Lower lobe of right lung (tissue), 2 donors: ENCODE measurements around the gene TBK1. TPM values are rescaled to one million over a fixed set of nuclear protein-coding genes. Genes with fewer than 3 reads are reported as not detected.

Experiments used
- ATAC-seq, 2 donors: fragments of 200-7000 bp; cut with Tn5 transposase; one replicate each; pipeline ENCODE4 v1.9.1; 2020 to 2022; ENCODE audit warnings: mild to moderate bottlenecking in 2 of 2, moderate library complexity in 2 of 2
- DNase-seq: peaks from one replicate; pipeline ENCODE4 v3.0.0-alpha.2; 2020
- H3K27ac ChIP-seq: fragments of 200-600 bp; one replicate; pipeline ENCODE4 v1.8.0; 2022
- H3K27me3 ChIP-seq: fragments of 200-600 bp; one replicate; pipeline ENCODE4 v1.8.0; 2022; ENCODE audit warnings: low read depth
- H3K36me3 ChIP-seq: fragments of 200-600 bp; one replicate; pipeline ENCODE4 v1.8.0; 2022; ENCODE audit warnings: mild to moderate bottlenecking
- H3K4me1 ChIP-seq: fragments of 200-600 bp; one replicate; pipeline ENCODE4 v1.8.0; 2022
- H3K4me3 ChIP-seq: fragments of 200-600 bp; one replicate; pipeline ENCODE4 v1.8.0; 2022; ENCODE audit warnings: mild to moderate bottlenecking
- H3K9me3 ChIP-seq: fragments of 200-600 bp; one replicate; pipeline ENCODE4 v1.8.0; 2022
- intact Hi-C: fragments of 100-400 bp; cut with DNase I; formaldehyde crosslinking; loops from one replicate; pipeline ENCODE4 v1.11.0; 2022
- total RNA-seq: library from RNA; stranded (reverse); fragmentation: NEBNext Ultra II Directional; extraction: Animal tissue kit (Norgen Biotek cat#: 25700); gene quantifications from one replicate; pipeline ENCODE4 v1.2.1, GENCODE V29; 2021
- TF ChIP-seq, protein P1 (sequence below): fragments of 200-600 bp; IDR thresholded peaks from one replicate; pipeline ENCODE4 v1.8.0; 2022; ENCODE audit warnings: antibody characterized with exemption, mild to moderate bottlenecking
- donor health status: DM: no; HTN: yes; CAD: no; lungs with severe emphysema.

TBK1 gene
- total RNA-seq, 1 donor from 2014 or later = 25.0 TPM

DNA sequence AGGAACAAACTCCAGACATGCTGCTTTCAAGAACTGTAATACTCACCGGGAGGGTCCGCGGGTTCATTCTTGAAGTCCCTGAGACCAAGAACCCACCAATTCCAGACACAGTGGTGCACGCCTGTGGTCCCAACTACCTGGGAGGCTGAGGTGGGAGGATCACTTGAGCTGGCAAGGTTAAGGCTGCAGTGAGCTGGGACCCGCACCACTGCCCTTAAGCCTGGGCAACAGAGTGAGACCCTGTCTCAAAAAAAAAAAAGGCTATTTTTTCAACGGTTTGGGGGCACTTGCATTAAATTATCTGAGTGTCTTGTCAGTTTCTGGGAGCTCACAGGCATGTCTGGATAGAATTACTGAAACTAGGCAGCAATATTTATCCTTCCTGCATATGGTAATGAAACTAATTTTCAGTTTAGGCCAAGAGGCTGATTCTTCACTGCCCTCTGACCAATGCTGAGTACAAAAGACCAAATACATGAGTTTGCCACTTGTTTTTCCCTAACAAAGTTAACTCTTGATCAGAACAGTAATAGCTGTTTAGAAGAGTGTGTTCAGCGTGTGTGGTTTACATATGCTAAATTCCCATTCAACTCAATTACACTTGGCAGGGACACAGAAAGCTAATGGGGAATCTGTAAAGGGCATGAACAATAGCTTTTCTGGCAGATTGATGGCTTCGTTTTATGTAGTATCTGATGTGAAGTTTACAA lies 92.6 kb downstream of the TBK1 start:
- H3K27ac ChIP-seq = no peak overlapping the region
- no peaks in the 10 kb centered on the region for H3K27me3 ChIP-seq
- no peak for ATAC-seq
- no peaks in the 10 kb centered on the region for H3K9me3 ChIP-seq
- no peaks in the 10 kb centered on the region for H3K36me3 ChIP-seq
- no peak overlapping the region for H3K4me3 ChIP-seq
- TF ChIP-seq, protein P1, sequence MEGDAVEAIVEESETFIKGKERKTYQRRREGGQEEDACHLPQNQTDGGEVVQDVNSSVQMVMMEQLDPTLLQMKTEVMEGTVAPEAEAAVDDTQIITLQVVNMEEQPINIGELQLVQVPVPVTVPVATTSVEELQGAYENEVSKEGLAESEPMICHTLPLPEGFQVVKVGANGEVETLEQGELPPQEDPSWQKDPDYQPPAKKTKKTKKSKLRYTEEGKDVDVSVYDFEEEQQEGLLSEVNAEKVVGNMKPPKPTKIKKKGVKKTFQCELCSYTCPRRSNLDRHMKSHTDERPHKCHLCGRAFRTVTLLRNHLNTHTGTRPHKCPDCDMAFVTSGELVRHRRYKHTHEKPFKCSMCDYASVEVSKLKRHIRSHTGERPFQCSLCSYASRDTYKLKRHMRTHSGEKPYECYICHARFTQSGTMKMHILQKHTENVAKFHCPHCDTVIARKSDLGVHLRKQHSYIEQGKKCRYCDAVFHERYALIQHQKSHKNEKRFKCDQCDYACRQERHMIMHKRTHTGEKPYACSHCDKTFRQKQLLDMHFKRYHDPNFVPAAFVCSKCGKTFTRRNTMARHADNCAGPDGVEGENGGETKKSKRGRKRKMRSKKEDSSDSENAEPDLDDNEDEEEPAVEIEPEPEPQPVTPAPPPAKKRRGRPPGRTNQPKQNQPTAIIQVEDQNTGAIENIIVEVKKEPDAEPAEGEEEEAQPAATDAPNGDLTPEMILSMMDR = no peak
- H3K4me1 ChIP-seq = peaks cover under 1% of the 10 kb centered on the region
- no peak for DNase-seq
- intact Hi-C loops = loop anchor here (5.0 kb wide), 1 partner anchor 153 kb away; no protein-coding TSS in a partner anchor

DNA sequence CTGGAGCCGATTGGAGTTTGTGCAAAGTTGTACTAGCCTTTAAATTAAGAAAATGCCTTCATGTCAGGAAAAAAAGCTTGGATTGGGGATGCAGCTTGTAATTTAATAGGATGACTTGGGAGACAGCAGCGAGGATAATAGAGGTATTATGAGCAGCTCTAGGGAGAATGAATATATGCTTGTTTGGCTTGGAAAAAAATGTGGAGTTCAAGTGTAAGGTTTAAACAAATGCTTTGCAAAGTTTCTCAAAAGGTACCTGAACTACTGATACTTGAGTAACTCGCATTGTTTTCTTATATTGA lies 93.1 kb downstream of the TBK1 start:
- ATAC-seq (no peak), DNase-seq (no peak)
- H3K27me3 ChIP-seq = no peaks in the 10 kb centered on the region
- intact Hi-C loops = loop anchor here (5.0 kb wide), 1 partner anchor 152 kb away; no protein-coding TSS in a partner anchor
- no peaks in the 10 kb centered on the region for H3K36me3 ChIP-seq
- H3K9me3 ChIP-seq = no peaks in the 10 kb centered on the region
- H3K27ac ChIP-seq = no peak overlapping the region
- no peak overlapping the region for H3K4me3 ChIP-seq
- TF ChIP-seq, protein P1 = no peak
- peaks cover 6% of the 10 kb centered on the region for H3K4me1 ChIP-seq

DNA sequence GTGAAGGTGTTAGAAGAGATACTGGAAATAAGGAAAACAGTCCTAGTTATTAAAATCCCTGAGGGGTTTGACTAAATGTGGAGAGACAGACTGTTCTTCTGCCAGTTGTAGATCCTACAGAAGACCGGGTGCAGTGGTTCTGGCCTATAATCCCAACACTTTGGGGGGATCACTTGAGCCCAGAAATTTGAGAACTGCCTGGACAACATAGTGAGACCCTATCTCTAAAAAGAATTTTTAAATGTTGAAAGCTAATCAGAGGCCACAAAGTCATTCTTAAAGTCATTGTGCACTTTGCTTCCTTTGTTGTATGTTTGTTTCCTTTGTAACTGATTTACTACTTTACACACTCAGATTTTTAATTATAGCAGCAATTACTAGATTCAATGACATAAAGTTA lies 97.2 kb downstream of the TBK1 start:
- no peak overlapping the region for H3K27ac ChIP-seq
- H3K36me3 ChIP-seq = no peaks in the 10 kb centered on the region
- H3K9me3 ChIP-seq = no peaks in the 10 kb centered on the region
- no peak overlapping the region for H3K4me3 ChIP-seq
- DNase-seq (no peak), ATAC-seq (no peak)
- H3K4me1 ChIP-seq = peaks cover 7% of the 10 kb centered on the region
- intact Hi-C loops = loop anchor here (5.0 kb wide), 1 partner anchor 148 kb away; no protein-coding TSS in a partner anchor
- H3K27me3 ChIP-seq = no peaks in the 10 kb centered on the region
- TF ChIP-seq, protein P1 = no peak

DNA sequence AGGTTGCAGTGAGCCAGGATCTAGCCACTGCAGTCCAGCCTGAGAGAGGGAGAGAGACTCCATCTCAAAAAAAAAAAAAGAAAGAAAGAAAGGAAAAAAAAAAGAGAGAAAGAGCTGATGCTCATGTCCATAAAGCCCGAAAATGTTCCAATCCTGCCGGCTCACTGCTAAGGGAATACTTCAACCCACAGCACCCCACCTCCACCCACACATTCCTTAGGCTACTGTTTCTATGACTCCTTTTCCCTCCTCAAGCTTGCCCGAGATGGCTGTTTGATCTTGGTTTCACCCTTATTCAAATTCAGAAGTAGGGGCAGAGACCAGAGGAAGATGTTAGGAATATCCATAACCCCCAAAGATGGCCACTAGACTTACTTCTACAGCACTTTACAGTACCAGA lies 98.8 kb downstream of the TBK1 start:
- Histone ChIP-seq H3K36me3 (no peaks in the 10 kb centered on the region), H3K4me3 (no peak overlapping the region), H3K27ac (no peak overlapping the region), H3K9me3 (no peaks in the 10 kb centered on the region), H3K4me1 (peaks cover 7% of the 10 kb centered on the region), H3K27me3 (no peaks in the 10 kb centered on the region)
- intact Hi-C loops = no loop called here
- DNase-seq (no peak), ATAC-seq (no peak)
- TF ChIP-seq, protein P1 = no peak

DNA sequence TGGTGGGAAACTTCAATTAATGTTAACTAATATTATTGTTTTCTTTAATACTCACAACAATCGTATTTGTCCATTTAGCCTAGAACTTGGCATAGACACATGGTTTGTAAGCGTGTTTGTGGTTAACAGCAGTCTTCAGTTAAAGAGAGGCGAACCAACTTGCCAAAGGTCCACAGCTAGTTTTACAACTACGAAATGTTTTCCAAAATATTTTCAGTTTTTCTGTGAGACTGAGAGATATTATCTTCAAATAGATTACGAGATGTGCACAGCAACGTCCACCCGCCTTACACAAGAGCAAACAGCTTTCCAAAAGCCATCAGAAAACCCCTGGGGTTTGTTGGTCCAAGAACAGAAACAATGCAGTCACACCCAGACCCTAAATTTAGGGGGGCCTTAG lies 99.8 kb downstream of the TBK1 start:
- no peak for ATAC-seq
- intact Hi-C loops = no loop called here

More for the DNA sequence above, 99.8 kb downstream of the TBK1 start:
- no peaks in the 10 kb centered on the region for H3K9me3 ChIP-seq
- H3K4me3 ChIP-seq = no peak overlapping the region
- H3K36me3 ChIP-seq = no peaks in the 10 kb centered on the region
- TF ChIP-seq, protein P1 = no peak
- H3K4me1 ChIP-seq = peaks cover 7% of the 10 kb centered on the region
- H3K27ac ChIP-seq = no peak overlapping the region
- no peak for DNase-seq
- H3K27me3 ChIP-seq = no peaks in the 10 kb centered on the region

Other genes with a start within 250 kb of the TBK1 start
- 8.6 TPM for gene KICS2, start 229.8 kb upstream of the TBK1 start, total RNA-seq
- gene C12orf56, start 61.4 kb upstream of the TBK1 start, total RNA-seq = not detected
- gene XPOT, start 47.7 kb upstream of the TBK1 start, total RNA-seq = 68.6 TPM
- 82.7 TPM for gene RASSF3, start 158.4 kb downstream of the TBK1 start, total RNA-seq